T-cell (primary cell): ENCODE results near the gene SCIN. TPM values are rescaled to one million over a fixed set of nuclear protein-coding genes. Genes with fewer than 3 reads are reported as not detected.
A peak's percentile ranks its signal among the peaks of the same experiment; 100 is the strongest.
"Not testable (repeated sequence)": the region's sequence is repeated elsewhere in the genome, so short reads cannot be mapped to it uniquely, and the experiment has no call there.

Source experiments
- ATAC-seq, 4 experiments: fragments of 200-7000 bp in 3 of 4; fragments of 150-1000 bp in 1 of 4; cut with Tn5 transposase; replicated peaks in 1 of 4; 1 replicate in 3 of 4; 2 replicates in 1 of 4; pipeline ENCODE4 v1.10.0; 2021; ENCODE audit warnings: moderate library complexity in 3 of 4, mild to moderate bottlenecking in 2 of 4, moderate number of reproducible peaks in 1 of 4
- CTCF ChIA-PET, 2 donors: fragments of 300-600 bp; sonication (Branson Sonifier 250); formaldehyde crosslinking; loops; one replicate each; lab custom pipeline; 2022; ENCODE audit warnings: antibody characterized with exemption in 2 of 2; lab: Charles Lee
- POLR2A ChIA-PET, 2 donors: fragments of 300-600 bp; sonication (Branson Sonifier 250); formaldehyde crosslinking; loops; one replicate each; lab custom pipeline; 2022; ENCODE audit warnings: antibody characterized with exemption in 2 of 2; lab: Charles Lee
- DNase-seq, 35 experiments: peaks; one replicate each; pipeline versions ENCODE4 v3.0.0 to v3.0.0-alpha.2; 2013 to 2023
- H3K27ac ChIP-seq: one replicate; pipeline ENCODE4 v1.5.1; 2013; ENCODE audit warnings: low read length
- H3K27me3 ChIP-seq, 2 experiments: replicated peaks in 1 of 2; 1 replicate in 1 of 2; 2 replicates in 1 of 2; pipeline versions ENCODE4 v1.6.1 to v1.7.0; 2013; ENCODE audit warnings: low read length in 1 of 2, mixed read lengths in 1 of 2; ENCODE audit not compliant: control insufficient read depth in 2 of 2, insufficient read depth in 2 of 2; ENCODE audit errors: extremely low read depth in 1 of 2
- H3K36me3 ChIP-seq, 2 donors: 1 replicate in 1 of 2; 2 replicates in 1 of 2; pipeline versions ENCODE4 v1.6.1 to v1.7.0; 2013; ENCODE audit warnings: low read length in 1 of 2; ENCODE audit not compliant: control insufficient read depth in 2 of 2, insufficient read depth in 1 of 2; ENCODE audit errors: extremely low read depth in 1 of 2
- H3K4me1 ChIP-seq, 2 experiments: 1 replicate in 1 of 2; 2 replicates in 1 of 2; pipeline versions ENCODE4 v1.6.1 to v1.7.0; 2013; ENCODE audit warnings: low read length in 2 of 2, mixed read lengths in 1 of 2; ENCODE audit not compliant: insufficient read depth in 2 of 2, control insufficient read depth in 1 of 2; ENCODE audit errors: extremely low read depth in 1 of 2
- H3K4me3 ChIP-seq, 2 donors: 1 replicate in 1 of 2; 2 replicates in 1 of 2; pipeline versions ENCODE4 v1.5.1 to v1.7.0; 2013; ENCODE audit warnings: mild to moderate bottlenecking in 2 of 2, low read length in 1 of 2, moderate library complexity in 1 of 2; ENCODE audit not compliant: control insufficient read depth in 1 of 2; ENCODE audit errors: extremely low read depth in 1 of 2
- H3K9me3 ChIP-seq: 2 replicates; pipeline ENCODE4 v1.7.0; 2013
- H3K27ac Mint-ChIP-seq, 2 donors: one replicate each; pipeline ENCODE4 v1.8.0; 2020 to 2021; ENCODE audit warnings: mild to moderate bottlenecking in 2 of 2, mixed read lengths in 2 of 2
- H3K27me3 Mint-ChIP-seq, 2 donors: one replicate each; pipeline ENCODE4 v1.8.0; 2021 to 2022; ENCODE audit warnings: mixed read lengths in 2 of 2
- H3K36me3 Mint-ChIP-seq: one replicate; pipeline ENCODE4 v1.8.0; 2021; ENCODE audit warnings: mixed read lengths
- H3K4me1 Mint-ChIP-seq, 3 donors: one replicate each; pipeline ENCODE4 v1.8.0; 2020 to 2022; ENCODE audit warnings: mixed read lengths in 3 of 3, mild to moderate bottlenecking in 1 of 3
- H3K4me3 Mint-ChIP-seq, 3 donors: one replicate each; pipeline ENCODE4 v1.8.0; 2020 to 2022; ENCODE audit warnings: mild to moderate bottlenecking in 3 of 3, mixed read lengths in 3 of 3, moderate library complexity in 3 of 3
- H3K9me3 Mint-ChIP-seq, 3 donors: one replicate each; pipeline ENCODE4 v1.8.0; 2020 to 2022; ENCODE audit warnings: mixed read lengths in 3 of 3
- WGBS: methylation state at CpG from one replicate; pipeline ENCODE4 v1.1.5; 2013; ENCODE audit warnings: missing lambda C conversion rate; ENCODE audit not compliant: insufficient coverage; 5-methylcytosine and 5-hydroxymethylcytosine counted together
- total RNA-seq, 35 experiments: library from RNA in 6 of 35; stranded (reverse) in 6 of 35; fragments of 120-200 nt in 1 of 35; gene quantifications; one replicate each; pipeline versions ENCODE4 v1.2.1 to v1.2.4 and lab custom pipeline; 2013 to 2026

SCIN gene
- total RNA-seq, 5 donors from 2014 or later (not counting 1 experiment from before 2014, with no cell fraction given): 0.05 to 0.57 (median 0.14) TPM; not detected in 1

GRCh38 chr7:12552876-12553275 lies 17.6 kb upstream of the SCIN start:
- DNase-seq (no peak), ATAC-seq (no peak)
- Histone ChIP-seq H3K36me3 (no peaks in the 10 kb centered on the region), H3K27me3 (peaks cover 0 to 3% of the 10 kb centered on the region in 2 experiments), H3K9me3 (no peaks in the 10 kb centered on the region), H3K4me3 (no peak overlapping the region), H3K27ac (no peak overlapping the region), H3K4me1 (no peaks in the 10 kb centered on the region)
- Mint-ChIP-seq H3K4me3 (no peak overlapping the region), H3K9me3 (peaks cover 0 to 5% (median 4%) of the 10 kb centered on the region in 3 donors), H3K27me3 (peaks cover under 1 to 3% of the 10 kb centered on the region in 2 donors), H3K4me1 (no peaks in the 10 kb centered on the region), H3K27ac (no peak overlapping the region), H3K36me3 (no peaks in the 10 kb centered on the region)
- WGBS: no CpG with 5 or more reads among the region's 1 CpG
- POLR2A ChIA-PET: no interaction called here
- CTCF ChIA-PET: no interaction called here

- no peaks in the 10 kb centered on the region for H3K36me3 ChIP-seq
- no peaks in the 10 kb centered on the region for H3K4me1 Mint-ChIP-seq
- H3K4me3 Mint-ChIP-seq: no peak overlapping the region
- H3K9me3 Mint-ChIP-seq: peaks cover 0 to 5% (median 4%) of the 10 kb centered on the region in 3 donors
- H3K27me3 ChIP-seq: no peaks in the 10 kb centered on the region
- no peak overlapping the region for H3K27ac ChIP-seq
- CTCF ChIA-PET: no interaction called here
- no peaks in the 10 kb centered on the region for H3K36me3 Mint-ChIP-seq
- H3K27me3 Mint-ChIP-seq: peaks cover 3 to 5% of the 10 kb centered on the region in 2 donors
- H3K4me3 ChIP-seq: no peak overlapping the region
- ATAC-seq (no peak), DNase-seq (no peak)
- no peaks in the 10 kb centered on the region for H3K4me1 ChIP-seq
- H3K9me3 ChIP-seq: no peaks in the 10 kb centered on the region
- POLR2A ChIA-PET: interaction anchor here in 1 of 2 donors (0.9 kb wide), 1 partner anchor 8 kb away, joined by 4 read pairs; no protein-coding TSS in a partner anchor
- H3K27ac Mint-ChIP-seq: no peak overlapping the region
Observed at GRCh38 chr7:12553416-12553815, 17.1 kb upstream of the SCIN start.

- Mint-ChIP-seq H3K27me3 (peaks cover 0 to 5% of the 10 kb centered on the region in 2 donors), H3K36me3 (no peaks in the 10 kb centered on the region), H3K4me3 (no peak overlapping the region), H3K9me3 (peaks cover 0 to 5% (median 4%) of the 10 kb centered on the region in 3 donors), H3K4me1 (no peaks in the 10 kb centered on the region), H3K27ac (no peak overlapping the region)
- Histone ChIP-seq H3K9me3 (no peaks in the 10 kb centered on the region), H3K4me1 (no peaks in the 10 kb centered on the region), H3K4me3 (no peak overlapping the region), H3K27me3 (no peaks in the 10 kb centered on the region), H3K27ac (no peak overlapping the region), H3K36me3 (no peaks in the 10 kb centered on the region)
- no peak for DNase-seq
- POLR2A ChIA-PET: no interaction called here
- CTCF ChIA-PET: no interaction called here
- ATAC-seq: no peak
- no CpG with 5 or more reads among the region's 2 CpGs for WGBS
Observed at GRCh38 chr7:12554351-12554750, 16.2 kb upstream of the SCIN start.

- Histone ChIP-seq H3K4me3 (no peak overlapping the region), H3K36me3 (no peaks in the 10 kb centered on the region), H3K27me3 (no peaks in the 10 kb centered on the region), H3K4me1 (no peaks in the 10 kb centered on the region), H3K9me3 (no peaks in the 10 kb centered on the region), H3K27ac (no peak overlapping the region)
- DNase-seq (no peak), ATAC-seq (no peak)
- no peaks in the 10 kb centered on the region for H3K36me3 Mint-ChIP-seq
- H3K4me1 Mint-ChIP-seq: no peaks in the 10 kb centered on the region
- WGBS: no CpG with 5 or more reads among the region's 6 CpGs
- POLR2A ChIA-PET: no interaction called here
- no peak overlapping the region for H3K27ac Mint-ChIP-seq
- CTCF ChIA-PET: no interaction called here
- H3K4me3 Mint-ChIP-seq: no peak overlapping the region
- H3K9me3 Mint-ChIP-seq: peaks cover 0 to 5% (median 4%) of the 10 kb centered on the region in 3 donors
- H3K27me3 Mint-ChIP-seq: peaks cover 0 to 5% of the 10 kb centered on the region in 2 donors
Observed at GRCh38 chr7:12554872-12555271, 15.6 kb upstream of the SCIN start.

- 50% methylated on average over 1 of the region's 6 CpGs for WGBS
- POLR2A ChIA-PET, H3K4me3 Mint-ChIP-seq, H3K36me3 Mint-ChIP-seq, H3K9me3 ChIP-seq, H3K36me3 ChIP-seq, H3K27me3 ChIP-seq, ATAC-seq, H3K27ac Mint-ChIP-seq, H3K27me3 Mint-ChIP-seq, H3K9me3 Mint-ChIP-seq, CTCF ChIA-PET, H3K4me1 ChIP-seq, H3K4me1 Mint-ChIP-seq, H3K27ac ChIP-seq, H3K4me3 ChIP-seq: not testable (repeated sequence)
- peak in 2 of 35 experiments; percentile 1 for DNase-seq
Observed at GRCh38 chr7:12555695-12556094, 14.8 kb upstream of the SCIN start.

GRCh38 chr7:12556139-12556792 lies 14.3 kb upstream of the SCIN start:
- H3K36me3 Mint-ChIP-seq, H3K4me1 ChIP-seq, H3K4me3 ChIP-seq, H3K36me3 ChIP-seq, H3K9me3 Mint-ChIP-seq, POLR2A ChIA-PET, H3K27me3 Mint-ChIP-seq, H3K27ac Mint-ChIP-seq, H3K27me3 ChIP-seq, H3K4me1 Mint-ChIP-seq, CTCF ChIA-PET, H3K9me3 ChIP-seq, H3K27ac ChIP-seq: not testable (repeated sequence)
- peak in 7 of 35 experiments; percentile 4 to 29 (median 6) for DNase-seq
- H3K4me3 Mint-ChIP-seq: peak overlapping the region in 1 of 3 donors; percentile 40
- peak in 1 of 4 experiments; percentile 29 for ATAC-seq
- 93% methylated on average over 45 of the region's 60 CpGs for WGBS
